Mesenchymal stem cell (in vitro differentiated cells and primary cell): ENCODE data around the gene AMER2.

ENCODE experiments used
- DNase-seq: peaks from one replicate; pipeline ENCODE4 v3.0.0-alpha.2; 2013
- H2AFZ ChIP-seq: one replicate; pipeline ENCODE4 v1.6.1; 2013; ENCODE audit warnings: low read depth, mild to moderate bottlenecking, control low read depth, inconsistent platforms, low read length, moderate library complexity
- H2AK5ac ChIP-seq: 2 replicates; pipeline ENCODE4 v1.6.1; 2013; ENCODE audit warnings: low read length, moderate library complexity, mild to moderate bottlenecking, inconsistent platforms; ENCODE audit not compliant: severe bottlenecking
- H2BK120ac ChIP-seq: one replicate; pipeline ENCODE4 v1.6.1; 2013; ENCODE audit warnings: low read depth, mild to moderate bottlenecking, inconsistent platforms, low read length, moderate library complexity
- H2BK12ac ChIP-seq, 2 experiments: one replicate each; pipeline ENCODE4 v1.6.1; 2013; ENCODE audit warnings: inconsistent platforms in 2 of 2, low read length in 2 of 2, mild to moderate bottlenecking in 2 of 2, moderate library complexity in 2 of 2, control low read depth in 1 of 2
- H2BK15ac ChIP-seq: one replicate; pipeline ENCODE4 v1.6.1; 2013; ENCODE audit warnings: mild to moderate bottlenecking, low read depth, inconsistent platforms; ENCODE audit not compliant: poor library complexity, severe bottlenecking
- H2BK5ac ChIP-seq: 2 replicates; pipeline ENCODE4 v1.6.1; 2013; ENCODE audit warnings: low read depth, mild to moderate bottlenecking, low read length, control low read depth, inconsistent platforms; ENCODE audit not compliant: poor library complexity, severe bottlenecking
- H3K14ac ChIP-seq, 2 experiments: one replicate each; pipeline ENCODE4 v1.6.1; 2013; ENCODE audit warnings: inconsistent platforms in 2 of 2, low read length in 2 of 2, control low read depth in 1 of 2, mild to moderate bottlenecking in 1 of 2, moderate library complexity in 1 of 2
- H3K18ac ChIP-seq, 2 experiments: one replicate each; pipeline ENCODE4 v1.6.1; 2013; ENCODE audit warnings: inconsistent platforms in 2 of 2, low read length in 2 of 2, control low read depth in 1 of 2, low read depth in 1 of 2, mild to moderate bottlenecking in 1 of 2
- H3K23ac ChIP-seq, 2 experiments: one replicate each; pipeline ENCODE4 v1.6.1; 2013; ENCODE audit warnings: inconsistent platforms in 2 of 2, low read length in 2 of 2, mild to moderate bottlenecking in 2 of 2, moderate library complexity in 2 of 2, control low read depth in 1 of 2
- H3K27ac ChIP-seq: 2 replicates; pipeline ENCODE4 v1.5.1; 2013; ENCODE audit warnings: mild to moderate bottlenecking, moderate library complexity, low read length, control low read depth, inconsistent platforms; ENCODE audit not compliant: poor library complexity, severe bottlenecking
- H3K27me3 ChIP-seq, 2 experiments: 2 replicates each; pipeline versions ENCODE4 v1.6.1 to v1.7.0; 2013; ENCODE audit warnings: low read length in 2 of 2, mild to moderate bottlenecking in 2 of 2, moderate library complexity in 2 of 2, control low read depth in 1 of 2, inconsistent platforms in 1 of 2; ENCODE audit not compliant: control insufficient read depth in 1 of 2, insufficient read depth in 1 of 2
- H3K36me3 ChIP-seq, 2 experiments: 2 replicates each; pipeline versions ENCODE4 v1.6.1 to v1.7.0; 2013; ENCODE audit warnings: low read length in 2 of 2, control low read depth in 1 of 2, inconsistent platforms in 1 of 2, low read depth in 1 of 2, mild to moderate bottlenecking in 1 of 2; ENCODE audit not compliant: insufficient read depth in 2 of 2, control insufficient read depth in 1 of 2
- H3K4ac ChIP-seq, 2 experiments: one replicate each; pipeline ENCODE4 v1.6.1; 2013; ENCODE audit warnings: inconsistent platforms in 2 of 2, low read length in 2 of 2, mild to moderate bottlenecking in 2 of 2, moderate library complexity in 2 of 2, control low read depth in 1 of 2, low read depth in 1 of 2
- H3K4me1 ChIP-seq: 2 replicates; pipeline ENCODE4 v1.6.1; 2013; ENCODE audit warnings: low read depth, low read length, control low read depth; ENCODE audit not compliant: control insufficient read depth, insufficient read depth
- H3K4me2 ChIP-seq: 2 replicates; pipeline ENCODE4 v1.6.1; 2013; ENCODE audit warnings: low read length, mild to moderate bottlenecking, inconsistent platforms; ENCODE audit not compliant: poor library complexity, severe bottlenecking
- H3K4me3 ChIP-seq, 2 experiments: 2 replicates each; pipeline versions ENCODE4 v1.5.1 to v1.7.0; 2013; ENCODE audit warnings: low read length in 2 of 2, mild to moderate bottlenecking in 2 of 2, control low read depth in 1 of 2, low read depth in 1 of 2; ENCODE audit not compliant: insufficient read depth in 1 of 2
- H3K79me1 ChIP-seq: replicated peaks from 2 replicates; pipeline ENCODE4 v1.6.1; 2013; ENCODE audit warnings: mild to moderate bottlenecking, control low read depth, low read length, inconsistent platforms; ENCODE audit not compliant: poor library complexity, severe bottlenecking
- H3K9ac ChIP-seq: 2 replicates; pipeline ENCODE4 v1.7.0; 2013; ENCODE audit warnings: mild to moderate bottlenecking, low read length, moderate library complexity
- H3K9me3 ChIP-seq: 2 replicates; pipeline ENCODE4 v1.7.0; 2013; ENCODE audit warnings: mild to moderate bottlenecking, low read length; ENCODE audit not compliant: control insufficient read depth
- H4K8ac ChIP-seq: one replicate; pipeline ENCODE4 v1.6.1; 2013; ENCODE audit warnings: inconsistent platforms, mild to moderate bottlenecking, low read length, moderate library complexity
- H4K91ac ChIP-seq: one replicate; pipeline ENCODE4 v1.6.1; 2013; ENCODE audit warnings: mild to moderate bottlenecking, low read length, inconsistent platforms
- WGBS: methylation state at CpG from one replicate; pipeline ENCODE4 v1.1.7; 2013; ENCODE audit warnings: mixed read lengths; 5-methylcytosine and 5-hydroxymethylcytosine counted together

The AMER2 gene

DNA sequence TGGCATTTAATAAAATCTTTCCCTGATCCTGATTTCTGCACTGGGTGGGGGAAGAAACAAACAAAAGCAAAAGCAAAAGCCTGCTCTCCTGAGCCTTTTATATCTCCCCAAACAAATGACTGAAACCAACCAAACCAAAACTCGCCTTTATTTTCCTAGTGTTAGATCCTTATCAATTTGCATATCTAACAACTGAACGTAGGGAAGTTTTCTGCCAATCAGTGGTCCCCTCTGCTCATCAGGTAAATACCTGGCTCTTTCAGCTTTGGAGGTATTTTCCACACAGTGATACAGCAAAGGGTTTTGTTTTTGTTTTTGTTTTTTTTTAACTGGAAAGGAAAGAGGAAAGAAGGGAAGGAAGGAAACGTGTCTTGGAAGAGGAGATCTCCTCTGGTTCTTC is 3.3 kb downstream of the AMER2 start:
- H3K79me1 ChIP-seq: no peaks in the 10 kb centered on the region
- H3K23ac ChIP-seq: no peak overlapping the region
- H4K91ac ChIP-seq: no peak overlapping the region
- no peaks in the 10 kb centered on the region for H3K9me3 ChIP-seq
- H2BK15ac ChIP-seq: no peak overlapping the region
- no peak overlapping the region for H2AFZ ChIP-seq
- H3K4me3 ChIP-seq: no peak overlapping the region
- H3K4me2 ChIP-seq: no peak overlapping the region
- no peak overlapping the region for H2BK5ac ChIP-seq
- H3K9ac ChIP-seq: no peak overlapping the region
- no peak for DNase-seq
- no peak overlapping the region for H2BK12ac ChIP-seq
- no peak overlapping the region for H4K8ac ChIP-seq
- no peak overlapping the region for H2AK5ac ChIP-seq
- H3K27me3 ChIP-seq: peaks cover 51 to 56% of the 10 kb centered on the region in 2 experiments
- no peak overlapping the region for H2BK120ac ChIP-seq
- H3K4ac ChIP-seq: no peak overlapping the region
- H3K27ac ChIP-seq: no peak overlapping the region
- H3K36me3 ChIP-seq: no peaks in the 10 kb centered on the region
- H3K18ac ChIP-seq: no peak overlapping the region
- H3K4me1 ChIP-seq: peaks cover 13% of the 10 kb centered on the region
- WGBS: 30% methylated on average over 3 of the region's 3 CpGs
- H3K14ac ChIP-seq: no peak overlapping the region

DNA sequence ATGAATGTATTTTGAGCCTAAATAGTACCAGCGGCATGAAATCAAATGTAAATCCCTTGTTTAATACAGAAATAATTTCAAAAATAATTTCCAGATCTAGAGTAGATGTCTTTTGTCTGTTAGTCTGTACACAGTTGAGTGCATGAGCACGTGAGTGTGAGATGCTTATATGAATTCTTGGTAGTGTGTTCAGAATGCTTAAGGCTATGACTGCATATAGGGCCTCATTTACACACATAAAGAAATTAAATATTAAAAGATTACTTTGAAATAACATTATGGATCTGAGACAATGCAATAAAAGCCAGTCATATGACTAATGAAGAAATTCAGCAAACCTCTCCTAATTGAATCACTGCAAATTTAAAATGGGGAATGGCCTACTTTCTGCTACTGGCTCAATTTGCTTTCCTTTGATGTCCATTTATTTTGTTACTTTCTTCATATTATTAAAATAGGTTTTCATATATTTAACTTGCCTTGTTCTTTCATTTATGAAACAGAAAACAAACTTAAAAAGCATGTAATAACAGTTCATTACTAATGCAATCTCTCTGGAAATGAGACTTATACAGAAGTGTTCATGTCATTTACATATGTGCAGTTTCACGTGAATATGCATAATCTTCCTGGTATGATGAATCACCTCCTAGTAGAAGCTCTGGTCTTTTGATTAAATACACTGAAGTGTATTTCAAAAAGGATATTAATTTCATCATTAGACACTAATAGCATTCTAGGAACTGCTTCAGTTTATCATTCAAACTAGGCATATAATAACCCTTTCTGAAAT is 4.5 kb downstream of the AMER2 start:
- H2AFZ ChIP-seq: no peak overlapping the region
- no peak overlapping the region for H2BK12ac ChIP-seq
- peaks cover 41 to 45% of the 10 kb centered on the region in 2 experiments for H3K27me3 ChIP-seq
- no peak overlapping the region for H3K18ac ChIP-seq
- no peak overlapping the region for H2BK5ac ChIP-seq
- no peak overlapping the region for H2BK120ac ChIP-seq
- no peak overlapping the region for H2AK5ac ChIP-seq
- no peaks in the 10 kb centered on the region for H3K79me1 ChIP-seq
- H4K91ac ChIP-seq: no peak overlapping the region
- peaks cover 13% of the 10 kb centered on the region for H3K4me1 ChIP-seq
- no peak overlapping the region for H3K14ac ChIP-seq
- no peak overlapping the region for H3K4ac ChIP-seq
- no peak for DNase-seq
- no peak overlapping the region for H4K8ac ChIP-seq
- WGBS: 33% methylated on average over 1 of the region's 3 CpGs
- H3K9ac ChIP-seq: no peak overlapping the region
- H3K4me3 ChIP-seq: no peak overlapping the region
- H3K23ac ChIP-seq: no peak overlapping the region
- H2BK15ac ChIP-seq: no peak overlapping the region
- no peak overlapping the region for H3K27ac ChIP-seq
- no peak overlapping the region for H3K4me2 ChIP-seq
- no peaks in the 10 kb centered on the region for H3K36me3 ChIP-seq
- H3K9me3 ChIP-seq: no peaks in the 10 kb centered on the region

DNA sequence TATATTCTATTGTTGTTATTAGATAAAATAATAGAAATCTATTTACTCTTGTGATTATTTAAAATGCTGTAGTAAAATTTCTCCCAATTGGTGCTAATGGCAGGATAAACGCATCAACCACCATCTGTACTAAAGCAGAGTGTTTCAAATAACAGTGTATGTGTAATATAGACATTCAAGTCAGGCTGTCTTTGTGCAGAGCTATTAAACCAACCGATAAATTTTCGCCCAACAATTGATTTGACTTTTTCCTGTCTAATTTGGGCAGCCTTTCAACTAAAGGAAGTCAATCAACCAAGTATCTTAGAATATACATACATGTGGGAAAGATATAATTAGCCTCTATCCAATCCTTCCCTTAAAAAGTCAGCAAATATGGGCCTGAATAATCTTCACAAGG is 5.8 kb downstream of the AMER2 start:
- Histone ChIP-seq H3K79me1 (no peaks in the 10 kb centered on the region), H2BK15ac (no peak overlapping the region), H3K4me2 (no peak overlapping the region), H3K14ac (no peak overlapping the region), H2BK120ac (no peak overlapping the region), H3K27me3 (peaks cover 29 to 32% of the 10 kb centered on the region in 2 experiments), H2BK5ac (no peak overlapping the region), H3K4ac (no peak overlapping the region), H3K36me3 (no peaks in the 10 kb centered on the region), H3K23ac (no peak overlapping the region), H3K27ac (no peak overlapping the region), H2AFZ (no peak overlapping the region), H2AK5ac (no peak overlapping the region), H3K9me3 (no peaks in the 10 kb centered on the region), H3K18ac (no peak overlapping the region), H3K4me1 (peaks cover 6% of the 10 kb centered on the region), H3K9ac (no peak overlapping the region), H4K8ac (no peak overlapping the region), H3K4me3 (no peak overlapping the region), H2BK12ac (no peak overlapping the region), H4K91ac (no peak overlapping the region)
- no peak for DNase-seq
- 100% methylated on average over 1 of the region's 3 CpGs for WGBS

- H2BK12ac ChIP-seq: no peak overlapping the region
- no peak overlapping the region for H3K9ac ChIP-seq
- H2AK5ac ChIP-seq: no peak overlapping the region
- WGBS: 75% methylated on average over 5 of the region's 6 CpGs
- H3K4me2 ChIP-seq: no peak overlapping the region
- H4K91ac ChIP-seq: no peak overlapping the region
- H2AFZ ChIP-seq: no peak overlapping the region
- H3K23ac ChIP-seq: no peak overlapping the region
- no peak overlapping the region for H3K14ac ChIP-seq
- no peak for DNase-seq
- H3K4me1 ChIP-seq: peaks cover 3% of the 10 kb centered on the region
- H2BK5ac ChIP-seq: no peak overlapping the region
- H2BK120ac ChIP-seq: no peak overlapping the region
- H3K4me3 ChIP-seq: no peak overlapping the region
- H3K18ac ChIP-seq: no peak overlapping the region
- no peak overlapping the region for H2BK15ac ChIP-seq
- H3K79me1 ChIP-seq: no peaks in the 10 kb centered on the region
- H3K27me3 ChIP-seq: peaks cover 27 to 28% of the 10 kb centered on the region in 2 experiments
- H3K9me3 ChIP-seq: no peaks in the 10 kb centered on the region
- no peak overlapping the region for H3K27ac ChIP-seq
- H3K36me3 ChIP-seq: no peaks in the 10 kb centered on the region
- H3K4ac ChIP-seq: no peak overlapping the region
- no peak overlapping the region for H4K8ac ChIP-seq
Measured at GRCh38 chr13:25165663-25166062, 6.4 kb downstream of the AMER2 start.
